Measurements from ENCODE around the gene ATG16L2. TPM values are rescaled to one million over a fixed set of nuclear protein-coding genes. Genes with fewer than 3 reads are reported as not detected.
"Not testable (repeated sequence)": the region's sequence is repeated elsewhere in the genome, so short reads cannot be mapped to it uniquely, and the experiment has no call there.

The ATG16L2 gene
- total RNA-seq, 3 donors from 2014 or later: 37.7 to 64.3 (median 52.5) TPM

DNA sequence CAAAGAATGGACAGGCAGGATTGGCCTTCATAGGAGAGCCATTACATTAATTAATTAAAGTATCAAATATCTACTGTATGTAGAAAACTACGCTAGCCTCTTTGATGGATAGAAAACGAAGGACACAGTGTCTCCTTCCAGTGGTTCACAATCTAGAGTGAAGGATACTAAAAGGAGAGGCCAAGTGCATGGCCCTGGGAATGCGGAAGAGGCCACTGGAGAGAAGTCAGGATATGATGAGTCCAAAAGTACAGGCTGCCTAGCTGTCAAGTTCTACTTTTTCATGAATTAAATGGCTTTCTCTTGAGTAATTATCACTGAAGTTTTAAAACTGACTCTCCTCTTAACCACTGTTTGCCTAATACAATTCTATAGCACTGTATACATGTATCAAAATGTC lies 41.9 kb downstream of the ATG16L2 start:
- ATAC-seq: no peak
- intact Hi-C loops (cut with DNase I, micrococcal nuclease): no loop called here
- Histone ChIP-seq H3K4me1 (ENCODE audit: low read depth) (no peaks in the 10 kb centered on the region), H3K9me3 (no peaks in the 10 kb centered on the region), H3K36me3 (ENCODE audit: low read depth) (no peaks in the 10 kb centered on the region), H3K4me3 (no peak overlapping the region)
- TF ChIP-seq, protein P1, sequence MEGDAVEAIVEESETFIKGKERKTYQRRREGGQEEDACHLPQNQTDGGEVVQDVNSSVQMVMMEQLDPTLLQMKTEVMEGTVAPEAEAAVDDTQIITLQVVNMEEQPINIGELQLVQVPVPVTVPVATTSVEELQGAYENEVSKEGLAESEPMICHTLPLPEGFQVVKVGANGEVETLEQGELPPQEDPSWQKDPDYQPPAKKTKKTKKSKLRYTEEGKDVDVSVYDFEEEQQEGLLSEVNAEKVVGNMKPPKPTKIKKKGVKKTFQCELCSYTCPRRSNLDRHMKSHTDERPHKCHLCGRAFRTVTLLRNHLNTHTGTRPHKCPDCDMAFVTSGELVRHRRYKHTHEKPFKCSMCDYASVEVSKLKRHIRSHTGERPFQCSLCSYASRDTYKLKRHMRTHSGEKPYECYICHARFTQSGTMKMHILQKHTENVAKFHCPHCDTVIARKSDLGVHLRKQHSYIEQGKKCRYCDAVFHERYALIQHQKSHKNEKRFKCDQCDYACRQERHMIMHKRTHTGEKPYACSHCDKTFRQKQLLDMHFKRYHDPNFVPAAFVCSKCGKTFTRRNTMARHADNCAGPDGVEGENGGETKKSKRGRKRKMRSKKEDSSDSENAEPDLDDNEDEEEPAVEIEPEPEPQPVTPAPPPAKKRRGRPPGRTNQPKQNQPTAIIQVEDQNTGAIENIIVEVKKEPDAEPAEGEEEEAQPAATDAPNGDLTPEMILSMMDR (IDR thresholded peaks at IDR 0.05): no peak
- DNase-seq: no peak

DNA sequence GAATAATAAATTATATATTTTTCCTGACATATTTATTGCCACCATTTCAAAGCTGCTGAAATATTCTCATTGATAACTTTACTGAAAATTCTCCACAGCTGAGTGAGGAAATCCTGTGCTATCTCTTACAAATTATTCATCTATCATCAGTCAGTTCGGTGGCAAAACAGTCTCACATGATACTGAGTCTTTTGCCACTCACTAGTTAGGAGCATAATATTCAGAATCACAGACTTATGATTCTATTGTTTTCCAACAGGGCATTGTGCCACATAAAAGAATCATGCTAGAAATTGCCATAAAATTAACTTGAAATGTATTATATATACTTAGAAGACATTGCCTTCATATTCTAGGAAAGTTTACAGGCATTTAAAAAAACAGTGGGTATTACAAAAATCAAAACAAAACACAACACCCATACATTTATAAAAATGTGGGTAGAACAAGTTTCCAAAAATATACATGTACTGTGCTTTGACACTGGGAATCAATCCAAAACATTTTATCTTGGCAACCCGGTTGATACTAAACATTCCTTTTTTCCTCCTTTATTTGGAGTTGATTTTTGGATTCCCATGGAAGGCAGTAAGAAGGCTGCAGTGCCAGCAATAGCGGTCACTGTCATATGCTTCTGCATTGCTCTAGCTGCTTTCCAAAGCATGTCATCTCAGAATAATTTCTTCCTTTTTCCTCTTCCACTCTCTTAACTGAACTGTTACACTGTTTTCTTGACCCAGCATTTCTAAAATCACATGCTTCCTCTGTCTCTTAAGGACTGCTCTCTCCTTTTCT lies 42.5 kb downstream of the ATG16L2 start:
- Histone ChIP-seq H3K36me3 (ENCODE audit: low read depth) (no peaks in the 10 kb centered on the region), H3K9me3 (no peaks in the 10 kb centered on the region), H3K4me3 (no peak overlapping the region), H3K4me1 (ENCODE audit: low read depth) (no peaks in the 10 kb centered on the region)
- intact Hi-C loops (cut with DNase I, micrococcal nuclease): no loop called here
- TF ChIP-seq, protein P1 (IDR thresholded peaks at IDR 0.05): no peak
- ATAC-seq: no peak
- DNase-seq: no peak

DNA sequence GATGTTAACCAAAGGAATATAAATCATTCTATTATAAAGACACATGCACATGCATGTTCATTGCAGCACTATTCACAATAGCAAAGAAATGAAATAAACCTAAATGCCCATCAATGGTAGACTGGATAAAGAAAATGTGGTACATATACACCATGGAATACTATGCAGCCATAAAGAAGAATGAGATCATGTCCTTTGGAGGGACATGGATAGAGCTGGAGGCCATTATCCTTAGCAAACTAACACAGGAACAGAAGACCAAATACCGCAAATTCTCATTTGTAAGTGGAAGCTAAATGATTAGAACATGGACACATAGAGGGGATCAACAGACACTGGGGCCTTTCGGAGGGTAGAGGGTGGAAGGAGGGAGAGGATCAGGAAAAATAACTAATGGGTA lies 44.1 kb downstream of the ATG16L2 start:
- H3K36me3 ChIP-seq (ENCODE audit: low read depth); ATAC-seq; intact Hi-C loops (cut with DNase I, micrococcal nuclease); H3K9me3 ChIP-seq; H3K4me1 ChIP-seq (ENCODE audit: low read depth); H3K4me3 ChIP-seq; DNase-seq: not testable (repeated sequence)

DNA sequence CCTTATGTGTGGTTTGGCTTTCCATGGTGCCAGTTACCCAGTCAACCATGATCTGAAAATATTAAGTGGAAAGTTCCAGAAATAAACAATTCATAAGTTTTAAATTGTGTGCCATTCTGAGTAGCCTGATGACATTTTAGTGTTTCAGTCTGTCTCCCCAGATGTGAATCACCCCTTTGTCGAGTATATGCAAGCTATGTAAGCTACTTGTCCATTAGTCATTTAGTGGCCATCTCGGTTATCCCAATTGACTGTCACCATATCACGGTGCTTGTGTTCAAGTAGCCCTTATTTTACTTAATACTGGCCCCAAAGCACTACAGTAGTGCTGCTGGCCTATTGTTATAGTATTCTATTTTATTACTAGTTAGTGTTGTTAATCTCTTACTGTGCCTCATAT lies 44.9 kb downstream of the ATG16L2 start:
- Histone ChIP-seq H3K4me3 (no peak overlapping the region), H3K36me3 (ENCODE audit: low read depth) (no peaks in the 10 kb centered on the region), H3K4me1 (ENCODE audit: low read depth) (no peaks in the 10 kb centered on the region), H3K9me3 (no peaks in the 10 kb centered on the region)
- TF ChIP-seq, protein P1 (IDR thresholded peaks at IDR 0.05): no peak
- ATAC-seq (no peak), DNase-seq (no peak)
- intact Hi-C loops (cut with DNase I, micrococcal nuclease): no loop called here

DNA sequence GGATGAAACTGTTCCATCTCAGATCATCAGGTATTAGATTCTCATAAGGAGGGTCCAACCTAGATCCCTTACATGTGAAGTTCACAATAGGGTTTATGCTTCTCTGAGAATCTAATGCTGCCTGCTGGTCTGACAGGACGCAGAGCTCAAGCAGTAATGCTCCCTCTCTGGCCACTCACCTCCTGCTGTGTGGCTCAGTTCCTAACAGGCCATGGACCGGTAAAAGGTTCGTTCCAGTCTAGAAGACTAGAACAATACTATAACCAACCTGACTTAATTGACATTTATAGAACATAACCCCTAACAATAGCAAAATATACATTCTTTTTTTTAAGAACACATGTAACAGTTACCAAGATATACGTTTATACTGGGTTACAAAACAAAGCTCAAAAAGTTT lies 45.8 kb downstream of the ATG16L2 start:
- no peaks in the 10 kb centered on the region for H3K9me3 ChIP-seq
- TF ChIP-seq, protein P1 (IDR thresholded peaks at IDR 0.05): no peak
- no peak overlapping the region for H3K4me3 ChIP-seq
- intact Hi-C loops (cut with DNase I, micrococcal nuclease): no loop called here
- ATAC-seq (no peak), DNase-seq (no peak)
- H3K4me1 ChIP-seq (ENCODE audit: low read depth): no peaks in the 10 kb centered on the region
- no peaks in the 10 kb centered on the region for H3K36me3 ChIP-seq (ENCODE audit: low read depth)

DNA sequence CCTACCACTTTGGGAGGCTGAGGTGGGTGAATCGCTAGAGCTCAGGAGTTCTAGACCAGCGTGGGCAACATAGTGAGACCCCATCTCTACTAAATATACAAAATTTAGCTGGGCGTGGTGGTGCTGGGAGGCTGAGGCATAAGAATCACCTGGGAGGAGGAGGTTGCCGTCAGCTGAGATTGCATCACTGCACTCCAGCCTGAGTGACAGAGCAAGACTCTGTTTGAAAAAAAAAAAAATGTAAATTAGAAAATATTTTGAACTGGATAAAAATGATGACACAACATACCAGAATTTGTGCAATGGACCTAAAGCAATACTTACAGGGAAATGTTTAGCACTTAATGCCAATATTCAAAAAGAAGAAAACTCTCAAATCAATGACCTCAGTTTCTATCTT lies 46.4 kb downstream of the ATG16L2 start:
- DNase-seq (no peak), ATAC-seq (no peak)
- H3K9me3 ChIP-seq: no peaks in the 10 kb centered on the region
- no peak overlapping the region for H3K4me3 ChIP-seq
- H3K36me3 ChIP-seq (ENCODE audit: low read depth): no peaks in the 10 kb centered on the region
- TF ChIP-seq, protein P1 (IDR thresholded peaks at IDR 0.05): no peak
- no peaks in the 10 kb centered on the region for H3K4me1 ChIP-seq (ENCODE audit: low read depth)
- intact Hi-C loops (cut with DNase I, micrococcal nuclease): no loop called here

All from mucosa of descending colon (tissue), 3 donors.